HepG2 (cell line): Measurements from ENCODE around the gene CDK5RAP2. TPM values are rescaled to one million over a fixed set of nuclear protein-coding genes. Genes with fewer than 3 reads are reported as not detected.

Source experiments
- ATF7-NPFF ChIP-seq: sonication (generic); formaldehyde crosslinking; IDR thresholded peaks from 2 replicates; pipeline ENCODE4 v1.8.1; 2023; ENCODE audit warnings: mild to moderate bottlenecking, low read depth, missing genetic modification reagents, moderate library complexity
- BHLHE40 ChIP-seq: IDR thresholded peaks from 2 replicates; pipeline ENCODE4 v1.6.1; 2011; ENCODE audit warnings: low read length, improper control_type of control experiment
- EEA1 ChIP-seq: sonication (generic); formaldehyde crosslinking; IDR thresholded peaks from 2 replicates; pipeline ENCODE4 v1.5.1; 2020; ENCODE audit warnings: mild to moderate bottlenecking, missing genetic modification reagents, borderline replicate concordance
- JUN ChIP-seq: sonication (generic); formaldehyde crosslinking; IDR thresholded peaks from 2 replicates; pipeline ENCODE4 v1.4.0; 2020; ENCODE audit warnings: mild to moderate bottlenecking, missing genetic modification reagents
- MIER3 ChIP-seq: IDR thresholded peaks from 2 replicates; pipeline ENCODE4 v1.6.1; 2016; ENCODE audit warnings: missing compliant biosample characterization, borderline replicate concordance
- MXD4 ChIP-seq: IDR thresholded peaks from 2 replicates; pipeline ENCODE4 v1.6.1; 2016; ENCODE audit warnings: mild to moderate bottlenecking, missing biosample characterization, missing genetic modification reagents
- MYPOP ChIP-seq: sonication (generic); formaldehyde crosslinking; IDR thresholded peaks from 2 replicates; pipeline ENCODE4 v1.8.1; 2023; ENCODE audit warnings: mild to moderate bottlenecking, moderate library complexity, missing genetic modification reagents
- NFRKB ChIP-seq: fragments of 450-650 bp; IDR thresholded peaks from 2 replicates; pipeline ENCODE4 v1.6.1; 2017
- PHF8 ChIP-seq: sonication (generic); formaldehyde crosslinking; IDR thresholded peaks from 2 replicates; pipeline ENCODE4 v1.5.0; 2020; ENCODE audit warnings: missing genetic modification reagents
- RAD21 ChIP-seq: fragments of 450-650 bp; formaldehyde crosslinking; IDR thresholded peaks from 2 replicates; pipeline ENCODE4 v1.5.0; 2020; ENCODE audit warnings: mild to moderate bottlenecking
- RFX5 ChIP-seq: IDR thresholded peaks from 2 replicates; pipeline ENCODE4 v1.6.1; 2011; ENCODE audit warnings: low read depth, low read length, improper control_type of control experiment
- SCMH1 ChIP-seq: sonication (generic); formaldehyde crosslinking; IDR thresholded peaks from 2 replicates; pipeline ENCODE4 v1.9.0; 2021; ENCODE audit warnings: missing genetic modification reagents, mild to moderate bottlenecking, borderline replicate concordance
- SMARCC2 ChIP-seq: fragments of 450-650 bp; IDR thresholded peaks from 2 replicates; pipeline ENCODE4 v1.6.1; 2017; ENCODE audit warnings: antibody characterized with exemption, mild to moderate bottlenecking
- STAG1 ChIP-seq: sonication (generic); formaldehyde crosslinking; IDR thresholded peaks from 2 replicates; pipeline ENCODE4 v1.4.0; 2020; ENCODE audit warnings: missing genetic modification reagents
- TAF1 ChIP-seq: sonication (generic); formaldehyde crosslinking; IDR thresholded peaks from 2 replicates; pipeline ENCODE4 v1.4.0; 2020; ENCODE audit warnings: missing genetic modification reagents
- TIGD3 ChIP-seq: sonication (generic); formaldehyde crosslinking; IDR thresholded peaks from 2 replicates; pipeline ENCODE4 v1.5.1; 2020; ENCODE audit warnings: mild to moderate bottlenecking, missing genetic modification reagents, borderline replicate concordance
- YEATS4 ChIP-seq: sonication (generic); formaldehyde crosslinking; IDR thresholded peaks from 2 replicates; pipeline ENCODE4 v1.4.0; 2020; ENCODE audit warnings: missing genetic modification reagents, borderline replicate concordance
- ZBTB14 ChIP-seq: sonication (generic); formaldehyde crosslinking; IDR thresholded peaks from 2 replicates; pipeline ENCODE4 v1.4.0; 2020; ENCODE audit warnings: missing genetic modification reagents
- ZBTB21 ChIP-seq: sonication (generic); formaldehyde crosslinking; IDR thresholded peaks from 2 replicates; pipeline ENCODE4 v1.4.0; 2020; ENCODE audit warnings: missing genetic modification reagents
- ZNF280B ChIP-seq: sonication (generic); formaldehyde crosslinking; IDR thresholded peaks from 2 replicates; pipeline ENCODE4 v1.5.0; 2020; ENCODE audit warnings: missing genetic modification reagents, mild to moderate bottlenecking, borderline replicate concordance
- ZNF317 ChIP-seq: sonication (generic); formaldehyde crosslinking; IDR thresholded peaks from 2 replicates; pipeline ENCODE4 v1.5.0; 2020; ENCODE audit warnings: mild to moderate bottlenecking, missing genetic modification reagents
- ZNF329 ChIP-seq: sonication (generic); formaldehyde crosslinking; IDR thresholded peaks from 2 replicates; pipeline ENCODE4 v1.9.0; 2021; ENCODE audit warnings: low read depth, mild to moderate bottlenecking, missing genetic modification reagents
- ZNF331 ChIP-seq: sonication (generic); formaldehyde crosslinking; IDR thresholded peaks from 2 replicates; pipeline ENCODE4 v1.4.0; 2020; ENCODE audit warnings: missing genetic modification reagents
- ZNF451 ChIP-seq: sonication (generic); formaldehyde crosslinking; IDR thresholded peaks from 2 replicates; pipeline ENCODE4 v1.5.0; 2020; ENCODE audit warnings: mild to moderate bottlenecking, missing genetic modification reagents
- ZNF674 ChIP-seq: sonication (generic); formaldehyde crosslinking; IDR thresholded peaks from 2 replicates; pipeline ENCODE4 v1.5.0; 2020; ENCODE audit warnings: low read depth, mild to moderate bottlenecking, missing genetic modification reagents
- ZNF772 ChIP-seq: sonication (generic); formaldehyde crosslinking; IDR thresholded peaks from 2 replicates; pipeline ENCODE4 v1.5.0; 2020; ENCODE audit warnings: mild to moderate bottlenecking, missing genetic modification reagents
- ZZZ3 ChIP-seq: sonication (generic); formaldehyde crosslinking; IDR thresholded peaks from 2 replicates; pipeline ENCODE4 v1.4.0; 2020; ENCODE audit warnings: missing genetic modification reagents, mild to moderate bottlenecking, borderline replicate concordance
- polyA plus RNA-seq, 8 experiments: library from polyadenylated mRNA; depleted of rRNA in 3 of 8; stranded (reverse) in 7 of 8; unstranded in 1 of 8; fragments of >200 nt; fragmentation: Illumina TruSeq in 4 of 8; extraction: Trizol in 4 of 8; gene quantifications; 2 replicates each; pipeline versions ENCODE4 v1.2.1 to v1.2.3, GENCODE V29; 2011 to 2016; ENCODE audit warnings: low read depth in 4 of 8, missing spikeins in 1 of 8, mixed read lengths in 1 of 8; ENCODE audit not compliant: insufficient read depth in 1 of 8
- total RNA-seq, 5 experiments: library from RNA; depleted of rRNA; stranded (reverse); fragments of >200 nt; fragmentation: Illumina TruSeq; extraction: Trizol; gene quantifications; 2 replicates each; pipeline ENCODE4 v1.2.3, GENCODE V29; 2016; ENCODE audit warnings: low read depth in 1 of 5

CDK5RAP2 gene
- total and polyA plus RNA-seq, 2 of the 13 experiments (the other 11 are each of a cell fraction or from before 2014, with no cell fraction given) = 31.8 to 42.2 TPM

GRCh38 chr9:120571443-120572257, 8.3 kb downstream of the CDK5RAP2 start (continued):
- no peak for TF ChIP-seq SMARCC2
- TF ChIP-seq ZBTB14 (CRISPR knock-in tag) = no peak
- TF ChIP-seq ZNF329 (CRISPR knock-in tag) = 0 out of 2 replicates have a peak, but pooled peaks have one; percentile 62
- TF ChIP-seq RAD21 (CRISPR knock-in tag) = peak; percentile 53; the same call in 1 of the 2 replicates
- peak; percentile 42; the same call in 1 of the 2 replicates for TF ChIP-seq PHF8 (CRISPR knock-in tag)
- TF ChIP-seq RFX5 = no peak
- peak; percentile 68; the same call in 1 of the 2 replicates for TF ChIP-seq YEATS4 (CRISPR knock-in tag)
- TF ChIP-seq BHLHE40 = peak; percentile 70
- TF ChIP-seq MXD4 (CRISPR knock-in tag) = peak; percentile 74; the same call in 1 of the 2 replicates
- 0 out of 2 replicates have a peak, but pooled peaks have one; percentile 44 for TF ChIP-seq ATF7-NPFF
- TF ChIP-seq ZNF280B (CRISPR knock-in tag) = no peak
- no peak for TF ChIP-seq ZNF674 (CRISPR knock-in tag)
- no peak for TF ChIP-seq STAG1
- no peak for TF ChIP-seq ZNF451
- no peak for TF ChIP-seq TIGD3
- peak; percentile 67; the same call in 1 of the 2 replicates for TF ChIP-seq MYPOP (CRISPR knock-in tag)
- no peak for TF ChIP-seq ZZZ3 (CRISPR knock-in tag)
- peak; percentile 27 for TF ChIP-seq ZNF317 (CRISPR knock-in tag)
- peak; percentile 85; the same call in 1 of the 2 replicates for TF ChIP-seq MIER3
- TF ChIP-seq ZNF772 (CRISPR knock-in tag) = peak; percentile 73; the same call in 1 of the 2 replicates
- TF ChIP-seq ZNF331 (CRISPR knock-in tag) = peak; percentile 93
- TF ChIP-seq ZBTB21 (CRISPR knock-in tag) = peak; percentile 53; the same call in 1 of the 2 replicates
- peak; percentile 98 for TF ChIP-seq JUN
- TF ChIP-seq NFRKB = no peak
- TF ChIP-seq TAF1 = 0 out of 2 replicates have a peak, but pooled peaks have one; percentile 31
- TF ChIP-seq EEA1 (CRISPR knock-in tag) = no peak
- no peak for TF ChIP-seq SCMH1 (CRISPR knock-in tag)
